ENCODE results near the gene MCOLN2. TPM values are rescaled to one million over a fixed set of nuclear protein-coding genes. Genes with fewer than 3 reads are reported as not detected.

MCOLN2 gene
- total and polyA plus RNA-seq, 2 of the 8 experiments (the other 6 are each of a cell fraction or from before 2014, with no cell fraction given): 1.7 to 6.1 TPM

- TF ChIP-seq ZNF274 (IDR thresholded peaks at IDR 0.05; ENCODE audit: borderline replicate concordance, extremely low read depth, low read length): no peak
- no peak for TF ChIP-seq EGR1 (IDR thresholded peaks at IDR 0.05; ENCODE audit: borderline replicate concordance, low read depth, low read length)
- no peak for TF ChIP-seq RXRA (IDR thresholded peaks at IDR 0.05; ENCODE audit: insufficient read depth, low read depth, low read length)
- no peak for TF ChIP-seq POLR2AphosphoS5 (IDR thresholded peaks at IDR 0.05; ENCODE audit: low read depth, low read length)
- no peak for TF ChIP-seq POU5F1 (IDR thresholded peaks at IDR 0.05; ENCODE audit: low read depth, low read length)
- 0 out of 2 replicates have a peak, but pooled peaks have one; percentile 37 for TF ChIP-seq ATF2 (IDR thresholded peaks at IDR 0.05; ENCODE audit: low read length)
- TF ChIP-seq CHD7 (IDR thresholded peaks at IDR 0.05; ENCODE audit: insufficient replicate concordance, low read length): peak; percentile 39
- TF ChIP-seq SIX5 (IDR thresholded peaks at IDR 0.05; ENCODE audit: low read depth, low read length): no peak
- TF ChIP-seq TCF12 (IDR thresholded peaks at IDR 0.05; ENCODE audit: low read depth, low read length): no peak
Observed at GRCh38 chr1:84944767-84945486, 52.0 kb downstream of the MCOLN2 start (continued).

Data from H1 (cell line).